ENCODE results near the gene SERPINE1.

GRCh38 chr7:101115215-101115614, 11.7 kb upstream of the SERPINE1 start:
- no peak for TF ChIP-seq CTCF (IDR thresholded peaks at IDR 0.05)
- TF ChIP-seq POLR2A (IDR thresholded peaks at IDR 0.05): no peak
